Hypothalamus (tissue), 51 donors: ENCODE measurements around the gene PDCD1LG2.
"Not testable (repeated sequence)": the region's sequence is repeated elsewhere in the genome, so short reads cannot be mapped to it uniquely, and the experiment has no call there.

ENCODE experiments used
- DNase-seq, 51 donors: peaks; one replicate each; lab custom pipeline; 2025; lab: John Stamatoyannopoulos, UW

The PDCD1LG2 gene

GRCh38 chr9:5510360-5510931, at the start of gene PDCD1LG2:
TSS of gene PDCD1LG2 (plus strand) at chr9:5510531. CDS start at chr9:5522547, 12,016 bp downstream.
- no peak for DNase-seq

GRCh38 chr9:5464831-5465330, 45.5 kb upstream of the PDCD1LG2 start:
- DNase-seq, result not testable (repeated sequence)

DNA sequence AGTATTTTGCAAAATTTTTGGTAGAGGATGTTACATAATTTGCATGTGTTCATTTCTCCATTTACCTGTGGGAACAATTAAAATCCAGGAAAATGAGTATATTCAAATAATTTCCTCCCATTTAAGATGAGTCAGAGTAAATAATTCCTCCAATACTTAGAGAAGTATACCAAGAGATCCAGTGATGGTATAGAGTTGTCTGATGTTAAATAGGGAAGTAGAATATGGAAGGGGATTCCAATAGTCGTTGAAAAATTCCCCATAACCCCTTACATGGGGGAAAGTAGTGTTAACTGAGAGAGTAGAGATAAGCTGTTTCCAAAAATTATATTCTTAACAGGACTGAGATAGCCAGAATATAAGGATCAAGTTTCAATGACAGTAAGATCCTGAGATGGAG, 44.3 kb upstream of the PDCD1LG2 start:
- DNase-seq, result no peak

DNA sequence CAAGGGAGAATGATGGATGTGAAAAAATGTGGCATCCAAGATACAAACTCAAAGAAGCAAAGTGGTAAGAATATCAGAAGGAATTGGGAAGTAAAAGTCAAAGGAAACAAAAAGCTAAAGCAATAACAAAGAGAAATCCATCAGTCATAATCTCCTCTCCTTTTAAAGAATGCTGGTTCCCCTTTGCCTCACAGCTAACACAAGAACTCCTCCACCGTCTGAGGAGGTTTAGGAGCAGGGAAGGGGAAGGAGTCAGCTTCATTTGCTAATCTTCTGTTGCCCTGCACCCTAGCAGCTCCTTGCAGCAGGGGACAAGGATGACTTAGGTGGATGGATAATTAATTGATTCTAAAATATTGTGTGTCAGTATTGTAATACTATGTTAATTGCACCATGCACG, 43.6 kb upstream of the PDCD1LG2 start:
- no peak for DNase-seq

- no peak for DNase-seq
Measured at GRCh38 chr9:5468850-5469249, 41.5 kb upstream of the PDCD1LG2 start.

- DNase-seq, result no peak
Measured at GRCh38 chr9:5470122-5470521, 40.2 kb upstream of the PDCD1LG2 start.

GRCh38 chr9:5470816-5471215, 39.5 kb upstream of the PDCD1LG2 start:
- no peak for DNase-seq

DNA sequence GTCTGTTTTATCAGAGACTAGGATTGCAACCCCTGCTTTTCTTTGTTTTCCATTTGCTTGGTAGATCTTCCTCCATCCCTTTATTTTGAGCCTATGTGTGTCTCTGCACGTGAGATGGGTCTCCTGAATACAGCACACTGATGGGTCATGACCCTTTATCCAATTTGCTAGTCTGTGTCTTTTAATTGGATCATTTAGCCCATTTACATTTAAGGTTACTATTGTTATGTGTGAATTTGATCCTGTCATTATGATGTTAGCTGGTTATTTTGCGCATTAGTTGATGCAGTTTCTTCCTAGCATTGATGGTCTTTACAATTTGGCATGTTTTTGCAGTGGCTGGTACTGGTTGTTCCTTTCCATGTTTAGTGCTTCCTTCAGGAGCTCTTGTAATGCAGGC, 34.7 kb upstream of the PDCD1LG2 start:
- DNase-seq, result not testable (repeated sequence)

GRCh38 chr9:5478206-5478605, 32.1 kb upstream of the PDCD1LG2 start:
- no peak for DNase-seq

DNA sequence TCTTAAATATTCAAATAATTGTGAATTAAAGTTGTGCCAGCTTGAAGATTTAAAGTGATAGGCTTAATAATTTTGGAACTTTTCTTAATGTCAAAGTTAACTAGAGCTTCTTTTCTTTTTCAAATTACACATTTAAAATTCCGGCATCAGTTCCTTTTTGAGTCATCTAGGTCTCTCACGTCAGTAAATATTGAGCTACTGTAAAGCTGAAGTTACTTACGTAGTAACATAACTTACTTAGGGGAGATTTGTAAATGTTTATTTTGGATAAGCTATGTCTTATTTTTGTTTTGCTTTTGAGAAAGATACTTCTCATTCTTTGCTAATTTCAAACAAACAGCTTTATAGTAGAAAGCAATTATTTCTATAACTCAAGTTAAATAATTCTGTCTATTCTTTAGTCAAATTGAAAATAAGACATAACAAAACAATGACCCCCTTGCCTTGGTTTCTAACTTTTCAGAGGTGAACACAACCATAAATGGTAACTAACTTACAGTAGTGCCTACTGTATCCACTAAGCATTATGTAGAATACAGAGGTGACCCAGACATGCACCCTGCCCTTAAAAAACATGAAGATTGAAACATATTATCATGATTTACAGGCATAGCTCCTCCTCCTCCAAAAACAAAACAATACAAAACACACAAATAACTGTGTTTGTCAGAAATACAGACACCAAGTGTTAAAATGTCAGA, 30.2 kb upstream of the PDCD1LG2 start:
- DNase-seq, result no peak

- no peak for DNase-seq
Measured at GRCh38 chr9:5480919-5481318, 29.4 kb upstream of the PDCD1LG2 start.

DNA sequence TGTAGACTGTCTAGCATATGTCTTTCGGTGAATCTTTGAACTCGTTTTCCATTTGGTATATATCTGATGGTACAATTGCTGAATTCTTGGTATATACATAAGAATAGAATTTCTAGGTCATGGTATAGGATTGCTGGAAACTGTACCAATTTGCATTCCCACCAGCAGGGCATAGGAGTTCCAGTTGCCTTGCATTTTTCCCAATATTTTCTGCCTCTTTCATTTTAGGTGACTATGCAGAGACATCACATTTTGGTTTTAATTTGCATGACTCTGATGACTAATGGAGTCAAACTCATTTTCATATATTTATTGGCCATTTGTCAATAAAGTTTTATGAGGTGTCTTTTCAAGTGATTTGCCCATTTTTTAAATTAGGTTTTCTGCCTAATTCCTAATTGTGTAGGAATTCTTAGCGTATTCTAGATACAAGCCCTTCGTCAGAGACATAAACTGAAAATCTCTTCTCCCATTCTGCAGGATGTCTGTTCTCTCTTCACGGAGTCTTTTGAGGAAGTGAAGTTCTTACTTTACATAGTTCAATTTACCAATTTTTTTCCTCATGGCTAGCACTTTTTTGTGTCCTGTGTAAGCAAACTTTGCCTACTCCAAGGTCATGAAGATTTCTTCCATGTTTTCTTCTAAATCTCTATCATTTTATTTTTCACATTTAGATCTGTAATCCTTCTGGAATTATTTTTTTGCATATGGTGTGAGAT, 28.9 kb upstream of the PDCD1LG2 start:
- DNase-seq, result no peak

- no peak for DNase-seq
Measured at GRCh38 chr9:5482194-5482593, 28.1 kb upstream of the PDCD1LG2 start.

DNA sequence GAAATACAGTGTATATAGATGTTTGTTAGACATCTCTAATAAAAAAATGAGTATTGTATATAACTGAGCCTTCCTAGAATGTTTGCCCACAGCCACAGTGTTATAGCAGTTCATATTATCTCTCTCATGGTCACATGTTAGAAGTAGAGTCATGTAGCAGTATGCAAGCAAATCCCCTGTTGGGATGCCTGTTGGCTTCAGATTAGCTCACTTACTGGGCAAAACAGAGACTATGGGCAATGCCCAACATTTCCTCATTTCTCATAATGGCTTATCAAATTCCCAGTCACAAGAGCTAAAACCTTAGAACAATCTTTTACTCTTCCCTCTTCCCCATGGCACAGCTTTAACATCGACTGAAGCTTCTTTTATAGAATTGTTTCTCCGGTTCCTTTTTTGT, 27.0 kb upstream of the PDCD1LG2 start:
- no peak for DNase-seq

- DNase-seq, result no peak
Measured at GRCh38 chr9:5485378-5486085, 24.8 kb upstream of the PDCD1LG2 start.

DNA sequence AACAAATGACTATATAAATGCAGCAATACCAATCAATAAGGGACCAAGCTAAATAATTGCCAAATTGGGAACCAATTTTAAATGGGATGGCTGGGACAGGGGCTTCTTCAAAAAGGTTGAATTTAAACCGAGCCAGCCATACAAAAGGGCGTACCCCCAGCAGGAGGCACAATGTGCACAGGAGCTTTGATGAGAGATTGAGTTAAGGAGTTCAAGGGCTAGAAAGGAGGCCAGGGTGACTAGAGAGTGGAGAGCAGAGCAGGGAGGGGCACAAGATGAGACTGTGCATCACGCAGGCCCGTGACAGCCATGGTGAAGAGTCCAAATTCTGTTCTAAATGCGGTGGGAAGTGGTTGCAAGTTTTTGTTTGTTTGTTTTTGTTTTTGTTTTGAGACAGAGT, 23.3 kb upstream of the PDCD1LG2 start:
- no peak for DNase-seq

DNA sequence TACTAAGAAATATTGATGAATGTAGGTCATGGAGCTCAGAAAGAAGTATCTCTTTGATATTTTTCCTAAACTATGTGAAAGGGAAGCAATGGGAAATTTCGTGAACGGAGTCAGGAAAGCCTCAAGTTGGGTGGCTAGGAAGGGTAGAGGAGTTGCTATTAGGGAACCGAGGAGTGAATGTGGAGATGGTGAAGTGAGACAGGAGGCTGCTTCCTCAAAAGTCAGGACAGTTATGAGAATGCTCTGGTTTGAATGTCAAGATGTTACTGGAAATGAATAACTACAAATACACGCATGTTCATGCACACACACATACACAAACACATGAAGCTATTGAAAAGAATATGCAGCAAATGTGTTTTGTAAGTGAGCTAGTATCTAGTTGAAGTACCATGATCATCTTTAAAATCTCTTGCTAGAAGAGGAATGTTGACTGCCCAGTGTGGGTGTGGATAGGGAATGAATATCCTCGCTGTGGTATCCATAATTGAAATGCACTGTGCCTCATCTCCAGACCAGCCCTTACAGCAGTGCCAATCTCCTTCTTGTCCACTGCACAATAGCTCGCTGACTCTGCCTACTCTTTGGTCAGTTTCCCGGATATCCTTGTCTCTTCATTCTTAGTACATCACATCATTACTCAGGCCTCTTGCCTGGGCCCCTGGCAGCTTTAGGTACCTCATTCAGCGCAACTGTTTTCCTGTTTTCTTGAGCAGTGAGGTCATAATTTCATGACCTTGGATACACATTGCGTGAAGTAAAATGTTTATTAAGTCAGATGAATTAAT, 21.9 kb upstream of the PDCD1LG2 start:
- DNase-seq, result no peak

- no peak for DNase-seq
Measured at GRCh38 chr9:5489630-5490490, 20.5 kb upstream of the PDCD1LG2 start.

DNA sequence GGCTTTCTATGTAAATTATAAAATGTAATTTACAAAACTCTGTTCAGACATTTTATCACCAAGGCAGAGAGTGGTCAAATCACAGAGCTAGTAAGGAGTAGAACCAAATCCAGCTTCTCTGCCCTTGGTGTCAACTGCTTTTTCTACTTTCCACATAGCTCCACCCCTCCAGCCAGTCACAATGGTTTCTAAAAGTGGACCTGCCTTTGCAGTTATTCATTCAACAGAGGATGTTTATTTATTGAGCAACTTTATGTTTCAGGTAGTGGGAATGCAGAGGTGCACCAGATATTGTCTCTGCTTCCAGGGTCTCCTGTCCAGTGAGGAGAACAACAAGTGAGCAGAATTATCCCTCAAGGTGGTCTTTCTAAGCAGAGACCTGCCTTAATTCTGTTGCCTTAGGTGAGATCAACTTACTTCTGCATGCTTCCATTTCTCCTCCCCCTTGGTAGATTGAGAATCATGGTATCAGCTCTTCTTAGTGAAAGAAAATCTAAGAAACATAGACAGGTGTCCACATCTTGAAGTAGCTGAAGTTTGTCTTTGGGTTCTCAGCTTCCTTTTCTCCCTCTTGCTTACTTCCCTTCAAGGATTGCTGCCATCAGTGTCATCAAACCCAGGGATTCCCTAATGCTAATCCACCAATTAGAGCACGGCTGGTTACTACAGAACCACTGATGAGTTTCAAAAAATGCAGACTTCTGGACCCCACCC, 17.2 kb upstream of the PDCD1LG2 start:
- no peak for DNase-seq
